ENCODE results near the gene KLHL24.

The KLHL24 gene

GRCh38 chr3:183725387-183725786 is 90.0 kb downstream of the KLHL24 start:
- TF ChIP-seq, protein P1, sequence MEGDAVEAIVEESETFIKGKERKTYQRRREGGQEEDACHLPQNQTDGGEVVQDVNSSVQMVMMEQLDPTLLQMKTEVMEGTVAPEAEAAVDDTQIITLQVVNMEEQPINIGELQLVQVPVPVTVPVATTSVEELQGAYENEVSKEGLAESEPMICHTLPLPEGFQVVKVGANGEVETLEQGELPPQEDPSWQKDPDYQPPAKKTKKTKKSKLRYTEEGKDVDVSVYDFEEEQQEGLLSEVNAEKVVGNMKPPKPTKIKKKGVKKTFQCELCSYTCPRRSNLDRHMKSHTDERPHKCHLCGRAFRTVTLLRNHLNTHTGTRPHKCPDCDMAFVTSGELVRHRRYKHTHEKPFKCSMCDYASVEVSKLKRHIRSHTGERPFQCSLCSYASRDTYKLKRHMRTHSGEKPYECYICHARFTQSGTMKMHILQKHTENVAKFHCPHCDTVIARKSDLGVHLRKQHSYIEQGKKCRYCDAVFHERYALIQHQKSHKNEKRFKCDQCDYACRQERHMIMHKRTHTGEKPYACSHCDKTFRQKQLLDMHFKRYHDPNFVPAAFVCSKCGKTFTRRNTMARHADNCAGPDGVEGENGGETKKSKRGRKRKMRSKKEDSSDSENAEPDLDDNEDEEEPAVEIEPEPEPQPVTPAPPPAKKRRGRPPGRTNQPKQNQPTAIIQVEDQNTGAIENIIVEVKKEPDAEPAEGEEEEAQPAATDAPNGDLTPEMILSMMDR (IDR thresholded peaks at IDR 0.05; ENCODE audit: low read depth, low read length): no peak
- no peak for DNase-seq (ENCODE audit: extremely low read depth, low read depth)

GRCh38 chr3:183728204-183728603 is 92.8 kb downstream of the KLHL24 start:
- no peak for DNase-seq (ENCODE audit: extremely low read depth, low read depth)
- TF ChIP-seq, protein P1 (IDR thresholded peaks at IDR 0.05; ENCODE audit: low read depth, low read length): no peak

DNA sequence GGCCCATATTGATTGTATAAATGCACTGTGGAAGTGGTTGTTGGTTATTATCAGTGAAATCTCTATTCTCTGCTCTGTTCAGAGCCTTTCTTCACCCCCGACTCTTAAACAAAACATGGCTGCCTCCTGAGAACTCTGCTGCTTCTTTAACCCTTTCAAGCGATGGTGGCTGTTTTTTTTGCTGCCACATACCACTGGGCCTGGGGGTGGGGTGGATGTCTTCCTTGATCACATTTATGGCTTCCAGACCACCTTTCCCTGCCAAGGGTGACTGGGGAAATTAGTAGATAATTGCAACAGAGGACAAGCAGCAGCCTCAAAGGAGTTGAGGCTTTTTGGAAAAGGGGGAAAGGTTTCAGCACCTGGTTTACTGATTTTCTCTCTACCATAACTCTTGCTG is 94.9 kb downstream of the KLHL24 start:
- TF ChIP-seq, protein P1 (IDR thresholded peaks at IDR 0.05; ENCODE audit: low read depth, low read length): no peak
- DNase-seq (ENCODE audit: extremely low read depth, low read depth): no peak

GRCh38 chr3:183731611-183732010 is 96.2 kb downstream of the KLHL24 start:
- DNase-seq (ENCODE audit: extremely low read depth, low read depth): no peak
- TF ChIP-seq, protein P1 (IDR thresholded peaks at IDR 0.05; ENCODE audit: low read depth, low read length): no peak

- DNase-seq (ENCODE audit: extremely low read depth, low read depth): no peak
- TF ChIP-seq, protein P1 (IDR thresholded peaks at IDR 0.05; ENCODE audit: low read depth, low read length): no peak
These were observed 98.1 kb downstream of the KLHL24 start for GRCh38 chr3:183733553-183733952.

Measured in AG09319 (cell line).